GM23338 (cell line): ENCODE measurements around the gene KLK13. TPM values are rescaled to one million over a fixed set of nuclear protein-coding genes. Genes with fewer than 3 reads are reported as not detected.

Experiments
- ATAC-seq: fragments of 200-7000 bp; cut with Tn5 transposase; 3 replicates; pipeline ENCODE4 v1.9.1; 2020
- DNase-seq: peaks from one replicate; pipeline ENCODE4 v3.0.0-alpha.2; 2015; ENCODE audit warnings: low spot score
- H2AFZ ChIP-seq: fragments of 200-600 bp; sonication (generic); 2 replicates; pipeline ENCODE4 v1.8.0; 2016; ENCODE audit warnings: antibody characterized with exemption, mild to moderate bottlenecking, moderate library complexity
- H3F3A ChIP-seq: fragments of 200-600 bp; sonication (generic); replicated peaks from 2 replicates; pipeline ENCODE4 v1.8.0; 2017; ENCODE audit warnings: antibody characterized with exemption, mixed run types, low read depth
- H3K27ac ChIP-seq: fragments of 200-600 bp; sonication (generic); 2 replicates; pipeline ENCODE4 v1.6.1; 2016; ENCODE audit warnings: low read depth
- H3K27me3 ChIP-seq: fragments of 200-600 bp; sonication (generic); 2 replicates; pipeline ENCODE4 v1.8.0; 2016; ENCODE audit warnings: mild to moderate bottlenecking, mixed run types, moderate library complexity; ENCODE audit not compliant: insufficient read depth
- H3K36me3 ChIP-seq: fragments of 200-600 bp; sonication (generic); 2 replicates; pipeline ENCODE4 v1.8.0; 2016; ENCODE audit warnings: mild to moderate bottlenecking; ENCODE audit not compliant: insufficient read depth
- H3K4me1 ChIP-seq: fragments of 200-600 bp; sonication (generic); 2 replicates; pipeline ENCODE4 v1.8.0; 2016; ENCODE audit warnings: mild to moderate bottlenecking, moderate library complexity; ENCODE audit not compliant: insufficient read depth
- H3K4me2 ChIP-seq: fragments of 200-600 bp; sonication (generic); 2 replicates; pipeline ENCODE4 v1.7.1; 2017; ENCODE audit warnings: mixed run types
- H3K4me3 ChIP-seq: fragments of 200-600 bp; sonication (generic); 2 replicates; pipeline ENCODE4 v1.6.1; 2016; ENCODE audit warnings: mixed run types
- H3K79me2 ChIP-seq: fragments of 200-600 bp; sonication (generic); replicated peaks from 2 replicates; pipeline ENCODE4 v1.8.0; 2017; ENCODE audit warnings: mild to moderate bottlenecking; ENCODE audit not compliant: insufficient read depth
- H3K9me2 ChIP-seq: fragments of 200-600 bp; sonication (generic); 2 replicates; pipeline ENCODE4 v1.8.0; 2017; ENCODE audit not compliant: insufficient read depth
- H4K20me1 ChIP-seq: fragments of 200-600 bp; sonication (generic); replicated peaks from 2 replicates; pipeline ENCODE4 v1.8.0; 2017; ENCODE audit warnings: mild to moderate bottlenecking; ENCODE audit not compliant: insufficient read depth
- H3K27ac Mint-ChIP-seq: 2 replicates; pipeline ENCODE4 v1.8.0; 2020; ENCODE audit warnings: inconsistent platforms, mild to moderate bottlenecking, moderate library complexity, mixed read lengths
- H3K27me3 Mint-ChIP-seq: 3 replicates; pipeline ENCODE4 v1.8.0; 2022; ENCODE audit warnings: low read depth, mild to moderate bottlenecking, moderate library complexity, mixed read lengths, inconsistent platforms; ENCODE audit not compliant: insufficient read depth, poor library complexity
- H3K36me3 Mint-ChIP-seq: 3 replicates; pipeline ENCODE4 v1.8.0; 2021; ENCODE audit warnings: low read depth, mild to moderate bottlenecking, inconsistent platforms, moderate library complexity, mixed read lengths
- H3K4me1 Mint-ChIP-seq: 3 replicates; pipeline ENCODE4 v1.8.0; 2020; ENCODE audit warnings: mild to moderate bottlenecking, inconsistent platforms, mixed read lengths
- H3K4me3 Mint-ChIP-seq: 3 replicates; pipeline ENCODE4 v1.8.0; 2021; ENCODE audit warnings: moderate library complexity, mild to moderate bottlenecking, inconsistent platforms, mixed read lengths
- H3K9me3 Mint-ChIP-seq: 3 replicates; pipeline ENCODE4 v1.8.0; 2020; ENCODE audit warnings: moderate library complexity, mild to moderate bottlenecking, inconsistent platforms, mixed read lengths
- CTCF ChIP-seq, 2 experiments: fragments of 200-600 bp in 1 of 2; sonication (generic) in 1 of 2; conservative IDR thresholded peaks; 2 replicates each; pipeline versions ENCODE4 v1.5.1 to v1.6.1; 2016 to 2017; ENCODE audit warnings: antibody characterized with exemption in 2 of 2, low read depth in 2 of 2, mild to moderate bottlenecking in 2 of 2, moderate library complexity in 1 of 2
- ETS1 ChIP-seq: IDR thresholded peaks from 2 replicates; pipeline ENCODE4 v1.6.1; 2016; ENCODE audit warnings: antibody characterized with exemption
- EZH2phosphoT487 ChIP-seq: fragments of 200-600 bp; sonication (generic); IDR thresholded peaks from one replicate; pipeline ENCODE4 v1.8.1; 2018; ENCODE audit warnings: antibody characterized with exemption; ENCODE audit not compliant: unreplicated experiment
- ZNF462 ChIP-seq: fragments of 250-450 bp; sonication (Bioruptor Pico); IDR thresholded peaks from 2 replicates; pipeline ENCODE4 v1.5.0; 2020; ENCODE audit warnings: mild to moderate bottlenecking, moderate library complexity
- polyA plus RNA-seq: library from polyadenylated mRNA; unstranded; fragments of >200 nt; fragmentation: Nextera tagmentation; extraction: Ambion mirVana; gene quantifications from 2 replicates; pipeline ENCODE4 v1.2.1, GENCODE V29; 2016
- total RNA-seq: library from RNA; depleted of rRNA; stranded (reverse); fragments of >200 nt; shearing (Covaris generic); gene quantifications from 2 replicates; pipeline ENCODE4 v1.2.3, GENCODE V29; 2014

Gene KLK13
- total and polyA plus RNA-seq, 2 experiments from 2014 or later, result 4.5 to 5.7 TPM

GRCh38 chr19:51036519-51036918, 28.4 kb downstream of the KLK13 start:
- no peaks in the 10 kb centered on the region for H3K27me3 ChIP-seq
- no peak overlapping the region; the same call in 2 of the 3 replicates for H3K4me3 Mint-ChIP-seq
- peaks cover 8% of the 10 kb centered on the region for H3K4me1 ChIP-seq
- H3K27ac Mint-ChIP-seq, result no peak overlapping the region
- no peaks in the 10 kb centered on the region for H3F3A ChIP-seq
- H3K36me3 ChIP-seq, result no peaks in the 10 kb centered on the region
- H3K4me2 ChIP-seq, result no peak overlapping the region
- H3K27ac ChIP-seq, result no peak overlapping the region
- no peaks in the 10 kb centered on the region for H3K79me2 ChIP-seq
- peaks cover 2% of the 10 kb centered on the region; the same call in 2 of the 3 replicates for H3K9me3 Mint-ChIP-seq
- H3K9me2 ChIP-seq, result no peaks in the 10 kb centered on the region
- H4K20me1 ChIP-seq, result no peaks in the 10 kb centered on the region
- no peak overlapping the region for H2AFZ ChIP-seq
- TF ChIP-seq EZH2phosphoT487, result no peak
- TF ChIP-seq ZNF462, result no peak
- peak in 1 of 2 experiments; percentile 9; a peak in 2 of 4 replicates for TF ChIP-seq CTCF (conservative IDR thresholded peaks at IDR 0.05; ENCODE audit: low read depth in 2 of 2)
- TF ChIP-seq ETS1, result no peak
- peaks cover 5% of the 10 kb centered on the region for H3K27me3 Mint-ChIP-seq
- DNase-seq (peak; percentile 65), ATAC-seq (peak; percentile 43; the same call in 2 of the 3 replicates)
- H3K4me3 ChIP-seq, result no peak overlapping the region
- peaks cover 18% of the 10 kb centered on the region for H3K4me1 Mint-ChIP-seq
- no peaks in the 10 kb centered on the region; the same call in 2 of the 3 replicates for H3K36me3 Mint-ChIP-seq
